Left kidney (tissue), 2 donors: ENCODE data around the gene KLHL3. TPM values are rescaled to one million over a fixed set of nuclear protein-coding genes. Genes with fewer than 3 reads are reported as not detected.

Source experiments
- DNase-seq: peaks from one replicate; pipeline ENCODE4 v3.0.0-alpha.2; 2013
- polyA plus RNA-seq: library from polyadenylated mRNA; unstranded; fragments of 120-200 nt; gene quantifications from one replicate; pipeline ENCODE4 v1.2.1, GENCODE V29; 2013; ENCODE audit not compliant: insufficient read length

The KLHL3 gene
- polyA plus RNA-seq, 1 donor, result 25.4 TPM

DNA sequence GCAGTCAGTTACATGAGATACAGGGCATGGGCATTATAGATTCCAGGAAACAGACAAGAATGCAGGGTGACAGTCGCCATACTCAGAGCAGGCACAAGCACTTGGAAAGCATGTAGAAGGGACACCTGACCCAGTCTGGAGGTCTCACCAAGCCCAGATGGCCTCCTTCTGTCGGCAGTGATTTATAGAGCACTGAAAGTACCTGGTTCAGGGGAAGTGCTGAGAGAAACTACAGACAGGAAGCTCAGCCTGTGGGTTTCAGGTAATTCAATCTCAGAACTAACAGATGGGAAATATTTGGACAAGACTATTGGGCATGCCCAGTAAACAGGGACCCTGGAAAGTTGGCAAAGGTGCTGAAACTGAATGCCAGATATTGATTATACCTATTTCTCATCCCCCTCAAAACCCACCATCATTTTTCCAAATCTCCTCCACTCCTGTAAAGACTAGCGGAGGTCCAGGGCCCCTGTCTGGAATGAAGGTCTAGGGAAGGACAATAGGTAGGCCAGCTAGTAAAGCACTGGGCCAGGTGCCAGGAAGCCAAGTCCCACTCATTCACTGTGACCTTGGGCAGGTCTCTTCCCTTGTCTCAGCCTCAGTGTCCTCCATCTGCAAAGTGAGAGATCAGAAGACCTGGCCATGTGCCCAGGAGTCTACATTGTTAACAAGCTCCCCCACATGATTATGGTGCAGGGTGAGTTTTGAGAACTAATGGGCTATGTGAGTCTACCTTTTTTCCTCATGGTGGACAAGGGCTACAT, 26.9 kb downstream of the KLHL3 start:
- DNase-seq, result no peak

DNA sequence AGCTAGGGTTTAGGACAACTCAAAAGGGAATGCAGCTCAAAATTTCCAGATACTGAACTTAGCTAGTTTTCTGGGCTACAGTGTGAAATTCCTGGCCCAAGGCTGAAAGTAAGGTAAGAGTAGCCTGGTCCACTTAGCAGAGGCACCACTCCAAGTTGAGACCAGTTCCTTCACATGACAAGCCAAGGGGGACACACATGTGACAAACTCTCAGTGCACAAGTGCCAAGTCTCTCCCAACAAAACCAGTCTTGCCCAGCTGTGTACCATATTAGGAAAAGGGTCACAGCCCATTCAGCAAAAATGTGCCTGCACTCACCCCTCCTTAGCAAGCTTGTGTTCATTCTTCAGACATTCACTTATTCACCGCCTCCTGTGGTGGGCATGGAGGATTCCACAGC, 27.8 kb downstream of the KLHL3 start:
- DNase-seq, result no peak

DNA sequence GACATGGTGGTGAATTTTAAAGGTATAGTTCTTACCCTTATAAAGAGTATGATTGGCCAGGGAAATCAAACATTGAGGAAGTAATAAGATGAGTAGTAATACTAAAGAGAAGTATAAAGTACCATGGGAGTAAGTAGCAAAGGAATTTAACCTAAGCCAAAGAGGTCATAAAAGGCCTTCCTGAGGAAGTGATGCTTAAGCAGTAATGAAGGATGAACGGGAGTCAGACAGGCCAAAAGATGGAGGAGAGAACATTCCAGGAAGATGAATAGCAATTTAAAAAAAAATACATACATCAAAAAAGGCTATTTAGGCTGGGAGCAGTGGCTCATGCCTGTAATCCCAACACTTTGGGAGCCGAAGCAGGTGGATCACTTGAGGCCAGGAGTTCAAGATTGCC, 29.0 kb downstream of the KLHL3 start:
- no peak for DNase-seq

DNA sequence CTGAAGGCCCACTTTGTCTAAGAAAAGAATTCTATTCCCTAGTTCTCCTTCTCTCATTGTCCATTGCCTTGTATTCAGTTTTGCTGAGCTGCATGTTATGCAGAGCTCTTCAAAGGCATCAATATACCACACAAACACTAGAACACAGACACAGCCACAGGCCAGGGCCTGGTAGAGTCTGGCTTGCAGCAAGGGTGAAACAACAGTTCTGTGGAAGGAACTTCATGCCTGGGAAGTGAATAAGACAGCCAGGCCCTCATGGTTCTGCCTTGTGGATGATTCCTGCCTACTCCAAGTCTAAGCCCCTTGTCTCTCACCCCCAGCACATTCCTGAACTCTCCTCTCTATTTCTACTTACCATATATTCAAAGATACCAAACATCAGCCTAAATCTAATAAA, 30.8 kb downstream of the KLHL3 start:
- no peak for DNase-seq

DNA sequence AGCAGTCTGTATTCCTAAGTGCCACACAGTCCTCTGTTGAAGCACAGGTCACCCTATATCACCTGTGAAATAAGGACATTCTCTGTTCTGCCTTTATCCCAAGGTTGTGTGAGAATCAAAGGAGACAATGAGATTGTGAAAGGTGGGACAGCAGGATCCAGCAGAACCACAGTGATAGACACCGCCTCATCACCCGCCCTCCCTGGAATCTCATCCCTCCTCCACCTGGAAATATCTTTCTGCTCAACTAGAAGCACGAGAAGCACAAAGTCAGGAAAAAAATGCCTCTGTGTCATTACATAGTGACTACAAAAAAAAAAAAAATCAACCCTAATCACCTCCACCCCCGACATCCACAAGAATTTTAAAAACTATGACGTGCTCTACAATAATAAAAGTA, 32.3 kb downstream of the KLHL3 start:
- DNase-seq, result no peak

DNA sequence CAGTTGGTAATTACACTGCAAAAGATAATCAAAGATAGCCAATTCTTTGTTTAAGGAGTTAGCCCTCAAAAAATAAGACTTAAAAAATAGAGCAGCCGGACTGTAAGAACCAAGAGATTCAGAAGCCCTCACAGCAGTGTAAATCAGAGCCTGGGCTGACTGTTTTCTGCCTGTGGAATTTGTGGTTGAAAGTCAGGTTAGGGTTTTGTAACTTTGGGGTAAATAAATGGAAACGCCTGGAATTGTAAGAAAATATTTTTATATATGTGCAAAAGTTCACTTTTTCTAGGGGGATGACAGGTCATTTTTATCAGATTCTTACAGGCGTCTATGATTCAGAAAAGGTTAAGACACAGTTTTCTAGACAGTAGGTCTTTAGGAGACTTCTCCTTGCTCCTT, 35.6 kb downstream of the KLHL3 start:
- no peak for DNase-seq

DNA sequence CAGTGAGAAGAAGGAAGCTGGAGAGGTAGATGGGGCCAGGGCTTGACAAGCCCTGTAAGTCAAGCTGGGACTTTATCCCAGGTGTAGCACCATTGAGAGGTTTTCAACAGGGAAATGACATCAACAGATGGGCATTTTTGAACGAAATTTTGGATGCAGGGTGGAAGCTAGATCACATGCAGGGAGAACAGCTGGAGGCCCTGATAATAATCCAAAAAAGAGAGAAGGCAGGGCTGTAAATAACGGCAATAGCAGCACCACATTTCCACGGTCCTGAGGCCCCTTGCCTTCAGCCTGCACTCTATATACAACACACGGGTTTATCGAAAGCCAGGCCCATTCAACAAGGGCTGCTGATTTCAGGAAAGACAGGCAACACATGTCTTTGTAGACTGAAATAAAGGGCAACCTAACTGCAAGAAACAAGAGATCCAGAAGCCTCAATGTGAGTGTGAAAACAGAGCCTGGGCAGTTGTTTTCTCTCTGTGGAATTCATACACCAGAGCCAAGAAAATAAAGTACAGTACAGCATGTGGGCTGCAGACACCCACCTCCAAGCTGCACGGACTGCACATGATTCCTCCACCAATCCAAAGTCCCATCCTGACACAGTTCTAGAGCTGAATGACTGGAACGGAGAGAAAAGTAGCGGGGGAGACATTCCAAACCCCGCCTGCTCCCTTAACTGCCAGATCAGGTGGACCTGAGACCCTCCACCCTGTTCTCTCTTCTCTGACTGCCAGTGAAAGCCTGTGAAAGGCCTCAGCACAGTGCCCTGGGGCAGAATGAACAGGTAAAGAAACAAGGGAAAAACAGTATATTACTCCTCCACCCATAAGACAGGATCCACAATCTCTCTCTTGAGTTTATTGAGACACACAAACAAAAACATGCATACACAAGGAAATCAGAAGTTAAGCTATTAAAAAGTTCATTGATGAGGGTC, 36.3 kb downstream of the KLHL3 start:
- no peak for DNase-seq

DNA sequence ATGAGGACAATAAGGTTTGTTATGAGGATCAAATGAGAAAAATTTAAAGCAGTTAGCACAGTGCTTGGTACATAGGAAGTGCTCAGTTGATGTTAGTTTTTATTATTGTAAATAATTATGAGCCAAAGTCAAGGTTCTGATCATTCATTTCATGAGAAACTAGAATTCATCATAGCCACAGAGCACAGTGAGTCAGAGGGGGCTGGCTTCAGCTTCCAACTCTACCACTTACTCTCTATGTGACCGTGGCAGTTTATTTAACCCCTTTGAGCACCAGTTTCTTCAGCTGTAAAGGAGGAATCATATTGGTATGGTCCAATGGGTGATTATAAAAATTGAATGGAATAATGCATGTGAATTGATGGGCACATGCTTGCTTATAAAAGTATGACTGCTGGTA, 39.4 kb downstream of the KLHL3 start:
- DNase-seq, result no peak

DNA sequence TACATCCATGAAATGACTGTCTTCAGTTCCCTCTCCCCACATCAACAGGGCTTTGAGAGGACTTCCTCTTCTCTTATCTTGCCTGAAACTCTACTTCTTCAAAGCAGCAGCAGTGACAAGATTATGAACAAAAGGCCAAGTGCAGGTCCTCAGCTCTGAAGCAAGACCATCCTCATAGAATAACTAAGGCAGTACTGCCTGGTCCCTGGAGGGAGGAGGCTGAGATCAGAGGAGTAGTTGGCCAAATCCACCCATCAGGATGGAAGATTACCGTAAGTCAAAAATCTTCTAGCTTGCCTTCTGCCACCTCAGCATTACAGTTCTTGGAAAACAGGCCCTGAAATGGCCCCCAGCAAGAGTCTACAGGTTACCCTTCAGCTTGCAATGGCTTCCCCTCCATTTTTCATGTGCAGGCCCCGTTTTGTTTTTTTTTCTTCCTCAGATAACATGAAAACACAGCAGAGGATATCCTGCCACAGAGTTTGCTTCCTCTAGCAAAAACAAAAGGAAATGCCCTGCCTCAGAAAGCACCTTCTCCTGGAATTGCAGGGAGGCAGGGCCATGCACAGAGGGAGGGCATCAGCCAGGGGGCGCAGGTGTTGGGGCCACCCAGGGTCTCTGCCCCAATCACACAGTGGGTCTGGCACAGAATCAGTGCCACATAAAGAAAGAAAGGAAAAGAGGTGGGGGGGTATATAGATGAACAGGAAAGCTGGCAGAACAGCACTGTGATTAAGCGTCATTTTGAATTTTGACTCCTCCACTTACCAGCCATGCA, 40.0 kb downstream of the KLHL3 start:
- no peak for DNase-seq

DNA sequence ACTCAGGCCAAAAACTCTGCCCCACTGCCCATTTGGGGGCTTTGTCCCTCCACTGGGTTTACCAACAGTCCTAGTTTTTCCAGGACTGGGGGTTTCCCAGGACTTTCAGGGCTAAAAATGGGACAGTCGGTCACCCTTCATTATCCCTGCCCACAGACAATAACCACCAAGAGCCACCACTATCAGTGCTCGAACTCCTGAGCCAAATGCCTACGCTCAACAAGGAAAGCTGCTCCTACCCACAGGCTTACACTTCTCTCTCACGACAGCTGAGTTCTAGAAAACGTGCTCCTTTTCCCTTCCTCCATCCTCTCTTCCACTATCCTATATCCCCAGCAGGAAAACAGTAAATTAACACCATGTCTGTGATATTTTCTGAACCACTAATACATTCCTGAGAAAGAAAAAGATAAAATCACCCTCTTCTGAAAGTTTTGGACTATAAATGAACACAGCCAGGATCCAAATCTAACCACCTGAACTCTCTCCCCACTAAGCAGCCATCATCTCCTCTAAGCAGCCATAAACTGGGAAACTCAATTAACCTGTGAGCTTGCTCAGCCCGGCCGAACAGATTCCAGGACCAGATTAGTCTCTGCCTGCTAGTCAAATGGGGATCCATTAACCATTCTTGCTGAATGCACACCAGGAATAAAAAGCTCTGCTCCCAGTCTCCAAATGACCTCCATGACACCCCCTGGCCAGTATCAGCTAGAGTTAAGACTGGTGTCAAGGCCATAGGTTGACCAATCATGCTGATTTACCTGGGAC, 41.8 kb downstream of the KLHL3 start:
- DNase-seq, result no peak

DNA sequence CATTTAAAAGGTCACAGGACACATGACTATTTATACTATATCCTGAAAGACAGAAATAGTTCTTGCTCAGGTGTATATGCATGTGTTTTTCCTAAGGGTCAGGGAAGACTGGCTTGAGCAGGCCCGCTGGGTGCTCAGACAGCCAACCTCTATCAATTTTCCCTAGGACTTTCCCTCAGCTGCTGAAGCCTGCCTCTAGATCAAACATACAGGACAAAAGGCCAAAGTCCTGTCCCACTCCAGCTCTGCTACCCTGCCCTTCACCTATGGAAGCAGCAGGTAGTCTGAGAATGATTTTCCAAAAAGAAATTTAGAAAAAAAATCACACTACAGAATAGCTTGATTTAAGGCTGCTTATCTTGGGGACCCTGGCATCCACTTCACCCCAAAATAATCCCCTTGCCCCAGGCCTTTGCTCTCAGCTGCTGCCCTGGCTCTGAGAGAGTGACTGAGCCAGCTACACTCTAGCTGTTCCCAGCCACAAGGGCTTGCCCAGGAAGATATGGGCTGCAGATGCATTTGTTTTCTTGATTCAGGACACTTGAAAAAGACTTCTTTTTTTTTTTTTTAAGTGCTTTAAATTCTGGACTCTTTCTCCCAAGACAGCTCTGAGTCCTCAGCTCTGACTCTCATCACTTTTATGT, 42.5 kb downstream of the KLHL3 start:
- DNase-seq, result no peak

DNA sequence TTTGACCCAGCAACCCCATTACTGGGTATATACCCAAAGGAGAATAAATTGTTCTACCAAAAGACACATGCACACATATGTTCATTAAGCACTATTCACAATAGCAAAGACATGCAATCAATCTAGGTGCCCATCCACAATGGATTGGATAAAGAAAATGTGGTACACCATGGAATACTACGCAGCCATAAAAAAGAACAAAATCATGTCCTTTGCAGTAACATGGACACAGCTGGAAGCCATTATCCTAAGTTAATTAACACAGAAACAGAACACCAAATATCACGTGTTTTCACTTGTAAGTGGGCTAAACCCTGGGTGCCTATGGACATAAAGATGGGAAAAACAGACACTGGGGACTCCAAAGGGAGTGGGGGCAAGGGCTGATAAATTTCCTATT, 46.6 kb downstream of the KLHL3 start:
- DNase-seq, result no peak

DNA sequence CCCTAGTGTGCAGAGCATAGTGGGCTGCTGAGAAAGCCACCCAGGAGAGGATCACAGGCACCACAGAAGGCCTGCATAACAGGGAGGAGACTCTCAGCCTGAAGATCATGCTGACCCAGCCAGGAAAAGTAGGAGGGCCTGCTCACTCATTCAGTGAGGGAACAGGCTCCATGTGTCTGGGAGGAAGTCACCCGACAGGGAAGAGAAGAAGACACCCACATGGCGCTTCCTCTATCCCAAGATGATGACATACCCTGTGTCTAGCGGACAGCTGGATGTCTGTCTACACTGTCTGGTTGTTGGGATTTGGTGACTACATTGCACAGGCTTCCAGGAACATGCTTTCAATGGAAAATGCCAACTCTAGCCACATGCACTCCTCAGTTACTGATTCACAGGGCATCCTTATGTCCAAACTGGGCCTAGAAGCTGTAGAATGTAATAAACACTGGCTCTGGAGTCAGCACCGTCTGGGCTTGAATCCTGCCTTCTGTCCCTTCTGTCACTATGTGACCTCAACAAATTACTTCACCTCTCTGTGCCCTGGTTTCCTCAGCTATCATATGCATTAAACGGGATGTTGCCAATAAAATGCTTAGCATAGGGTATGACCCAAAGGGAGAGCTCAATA, 47.6 kb downstream of the KLHL3 start:
- DNase-seq, result no peak

DNA sequence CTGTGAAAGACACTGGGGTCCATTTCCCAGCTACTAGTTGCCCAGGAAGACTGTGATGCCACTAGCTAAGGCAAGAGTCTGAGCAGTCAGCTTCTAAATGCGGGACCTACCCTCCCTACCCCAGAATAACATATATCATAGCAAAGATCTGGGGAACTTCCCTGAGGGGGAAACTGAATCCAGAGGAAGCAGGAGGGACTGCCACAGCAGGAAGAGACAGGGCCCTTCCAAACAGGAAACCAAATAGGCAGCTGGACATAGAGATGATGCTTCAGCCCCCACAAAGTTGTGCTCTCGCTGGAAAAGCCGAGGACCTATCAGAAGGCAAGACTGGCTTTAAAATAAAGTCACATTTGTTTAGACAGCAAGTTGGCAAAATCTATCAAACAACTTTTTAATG, 51.1 kb downstream of the KLHL3 start:
- DNase-seq, result no peak

DNA sequence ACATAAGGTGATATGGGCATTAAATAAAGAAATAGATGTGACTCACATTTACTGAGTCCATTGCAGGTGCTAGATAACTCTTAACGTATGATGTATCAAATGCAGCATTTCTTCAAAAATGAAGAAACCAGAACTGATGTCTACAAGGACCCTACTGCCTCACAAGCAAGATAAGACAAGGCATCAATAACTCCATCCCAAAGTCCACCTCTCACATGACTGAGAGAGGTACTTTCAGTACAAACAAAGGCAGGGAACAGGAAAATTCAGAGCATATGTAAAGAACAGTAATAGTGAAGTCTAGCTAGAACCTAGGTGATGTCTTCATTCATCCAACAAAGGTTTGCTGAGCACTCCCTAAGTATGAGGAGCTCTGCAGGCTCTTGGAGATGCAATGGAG, 54.7 kb downstream of the KLHL3 start:
- no peak for DNase-seq

DNA sequence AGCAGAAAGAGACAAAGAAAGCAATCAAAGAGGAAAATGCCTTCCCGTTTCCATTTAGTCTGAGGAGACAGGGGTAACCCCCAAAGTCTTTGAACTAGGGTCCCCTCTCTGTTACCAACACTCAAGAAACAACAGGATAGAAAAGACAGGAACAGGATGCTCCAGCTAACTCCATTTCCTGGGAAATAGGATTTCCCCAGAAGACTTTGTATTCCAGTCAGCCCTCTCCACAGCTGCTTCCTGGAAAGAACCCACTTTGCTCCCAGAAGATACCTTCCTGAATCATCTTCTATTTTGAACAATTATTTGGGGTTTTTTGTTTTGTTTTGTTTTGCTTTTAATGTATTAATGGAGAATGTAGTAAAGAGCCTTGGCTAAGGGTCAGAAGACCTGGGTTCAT, 56.0 kb downstream of the KLHL3 start:
- no peak for DNase-seq

DNA sequence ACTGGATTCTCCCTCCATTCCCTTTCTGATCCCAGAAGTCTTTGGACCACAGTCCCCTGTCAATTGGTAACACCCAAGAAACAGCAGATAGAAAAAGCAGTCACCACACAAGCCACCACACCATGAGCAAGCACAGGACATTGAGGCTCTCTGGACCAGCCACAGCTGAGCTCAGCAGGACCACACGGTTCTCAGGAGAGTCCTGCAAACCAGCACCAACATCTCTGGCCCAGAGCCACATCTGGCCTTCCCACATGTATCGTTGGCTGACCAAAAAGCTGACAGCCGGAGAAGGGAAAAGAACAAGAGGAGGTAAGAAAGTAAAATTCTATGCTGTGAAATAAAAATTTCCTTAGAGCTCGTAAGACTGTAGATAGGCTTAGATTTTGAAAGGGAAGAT, 56.7 kb downstream of the KLHL3 start:
- DNase-seq, result no peak

DNA sequence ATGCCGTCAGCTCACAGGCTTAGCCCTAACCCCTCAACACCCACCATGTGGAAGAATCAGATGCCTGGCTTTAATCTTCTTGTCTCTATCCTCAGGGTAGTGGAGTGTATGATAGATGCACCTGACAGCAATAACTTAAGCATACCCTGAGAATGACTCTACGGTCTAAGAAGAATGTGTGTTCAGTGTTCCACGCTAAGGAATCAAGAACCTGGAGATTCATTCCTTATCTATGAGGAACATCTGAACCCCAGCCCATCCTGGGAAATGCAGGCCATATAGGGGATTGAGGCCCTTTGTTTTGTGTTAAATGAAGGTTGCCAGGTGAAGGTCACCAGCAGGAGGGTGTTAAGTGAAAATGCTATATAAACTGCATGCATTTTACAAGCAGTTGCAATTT, 63.0 kb downstream of the KLHL3 start:
- no peak for DNase-seq

DNA sequence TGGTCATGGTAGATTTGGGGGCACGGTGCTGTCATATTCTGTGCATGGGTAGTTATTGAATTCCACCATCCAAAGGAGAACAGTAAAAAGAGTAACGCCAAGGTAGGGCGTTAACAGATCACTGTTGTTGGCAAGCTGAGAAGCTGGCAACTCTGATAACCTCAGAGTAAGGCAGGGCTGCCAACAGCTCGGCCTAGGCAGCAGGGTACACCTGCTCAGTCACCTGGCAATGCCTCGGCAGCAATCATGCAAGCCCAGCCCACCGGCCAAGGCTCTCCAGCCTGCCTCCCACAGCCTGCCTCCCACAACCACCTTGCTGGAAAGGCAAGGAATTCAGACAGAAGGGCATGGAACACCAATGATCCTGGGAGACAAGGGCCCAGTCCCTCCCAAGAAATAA, 63.9 kb downstream of the KLHL3 start:
- no peak for DNase-seq

DNA sequence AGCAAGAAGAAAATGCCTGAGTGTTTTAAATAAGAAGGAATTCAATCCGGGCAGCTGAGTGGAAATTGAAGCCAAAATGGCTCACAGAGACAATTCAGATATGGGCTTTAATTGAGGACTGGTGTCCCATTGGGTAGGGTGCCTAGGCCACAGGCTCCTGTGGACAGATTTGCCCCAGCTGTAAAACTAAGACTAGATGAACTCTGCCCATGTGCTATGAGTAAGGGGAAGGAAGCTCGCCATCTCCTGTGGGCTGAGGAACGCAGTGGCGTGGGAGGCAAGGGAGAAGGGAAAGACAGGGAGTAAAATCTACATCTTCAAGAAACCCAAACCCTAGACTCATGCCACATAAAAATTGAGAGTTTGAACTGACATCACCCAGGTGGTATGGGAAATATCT, 66.1 kb downstream of the KLHL3 start:
- DNase-seq, result no peak

DNA sequence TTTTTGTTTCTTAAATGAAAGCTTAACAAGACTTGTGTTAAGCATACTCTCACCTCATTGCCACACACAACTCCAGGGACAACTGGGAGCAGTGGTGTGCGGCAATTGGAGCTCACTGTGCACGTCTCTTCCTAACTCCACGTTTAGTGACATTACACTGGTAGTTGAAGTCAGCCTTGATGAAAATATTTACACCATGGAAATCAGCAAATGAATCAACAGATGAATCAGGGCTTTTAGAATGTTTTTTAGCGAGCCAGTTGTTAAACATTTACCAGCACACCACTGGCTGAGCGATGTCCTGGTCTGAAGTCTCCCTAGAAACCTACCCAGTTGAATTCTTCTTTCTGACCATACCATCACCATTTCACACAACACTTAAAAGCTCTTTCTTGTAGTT, 67.3 kb downstream of the KLHL3 start:
- DNase-seq, result no peak
